Glutamatergic neuron (in vitro differentiated cells): Measurements from ENCODE around the gene RAD51C. TPM values are rescaled to one million over a fixed set of nuclear protein-coding genes. Genes with fewer than 3 reads are reported as not detected.

Source experiments
- DNase-seq: peaks from one replicate; pipeline ENCODE4 v3.0.0; 2022
- H3K27ac Mint-ChIP-seq: one replicate; pipeline ENCODE4 v1.8.0; 2020; ENCODE audit warnings: mild to moderate bottlenecking, mixed read lengths, inconsistent platforms; ENCODE audit not compliant: unreplicated experiment
- H3K27me3 Mint-ChIP-seq: one replicate; pipeline ENCODE4 v1.8.0; 2020; ENCODE audit warnings: mild to moderate bottlenecking, moderate library complexity, mixed read lengths, inconsistent platforms; ENCODE audit not compliant: unreplicated experiment
- H3K36me3 Mint-ChIP-seq: one replicate; pipeline ENCODE4 v1.8.0; 2020; ENCODE audit warnings: mild to moderate bottlenecking, mixed read lengths, inconsistent platforms; ENCODE audit not compliant: unreplicated experiment
- H3K4me1 Mint-ChIP-seq: one replicate; pipeline ENCODE4 v1.8.0; 2020; ENCODE audit warnings: mild to moderate bottlenecking, low read depth, mixed read lengths, inconsistent platforms; ENCODE audit not compliant: unreplicated experiment
- H3K4me3 Mint-ChIP-seq: one replicate; pipeline ENCODE4 v1.8.0; 2020; ENCODE audit warnings: mild to moderate bottlenecking, mixed read lengths, inconsistent platforms; ENCODE audit not compliant: unreplicated experiment
- H3K9me3 Mint-ChIP-seq: one replicate; pipeline ENCODE4 v1.8.0; 2020; ENCODE audit warnings: mild to moderate bottlenecking, moderate library complexity, mixed read lengths, inconsistent platforms; ENCODE audit not compliant: unreplicated experiment
- total RNA-seq: library from RNA; stranded (reverse); fragmentation: NEBNext Ultra II Directional; extraction: Animal tissue kit (Norgen Biotek cat#: 25700); gene quantifications from one replicate; pipeline ENCODE4 v1.2.1, GENCODE V29; 2021; ENCODE audit not compliant: unreplicated experiment
- TF ChIP-seq, protein P1 (sequence below): fragments of 200-600 bp; sonication (generic); IDR thresholded peaks from one replicate; pipeline ENCODE4 v1.5.0; 2021; ENCODE audit not compliant: partially characterized antibody, unreplicated experiment

RAD51C gene
- total RNA-seq, 1 donor from 2014 or later, result 8.5 TPM

DNA sequence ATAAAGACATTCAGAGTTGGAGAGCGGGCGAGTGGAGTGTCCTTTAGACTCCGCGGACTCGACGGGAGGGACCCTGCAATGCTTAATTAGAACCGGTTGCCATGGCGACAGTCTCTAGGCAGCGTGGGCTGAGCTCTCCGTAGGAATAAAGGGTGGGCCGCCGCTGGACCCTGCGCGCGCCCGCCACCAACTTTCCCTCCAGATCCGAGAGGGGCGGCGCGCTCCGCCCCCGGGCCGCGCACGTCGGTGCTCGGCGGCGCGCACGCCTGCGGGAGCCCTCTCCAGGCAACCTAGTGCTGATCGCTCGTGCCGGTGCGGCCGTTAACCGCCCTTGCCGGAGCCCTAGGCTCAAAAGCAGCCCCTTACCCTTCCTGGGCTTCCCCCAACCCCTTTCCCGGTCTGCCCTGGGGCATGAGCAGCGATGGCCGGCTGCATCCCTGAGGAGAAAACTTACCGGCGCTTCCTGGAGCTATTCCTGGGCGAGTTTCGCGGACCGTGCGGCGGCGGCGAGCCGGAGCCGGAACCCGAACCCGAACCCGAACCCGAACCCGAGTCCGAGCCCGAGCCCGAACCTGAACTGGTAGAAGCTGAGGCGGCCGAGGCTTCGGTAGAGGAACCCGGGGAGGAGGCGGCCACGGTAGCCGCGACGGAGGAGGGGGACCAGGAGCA is 63.3 kb downstream of the RAD51C start, which contains the start of gene PPM1E:
Gene PPM1E, plus strand, starts transcription at position 278 of the 669 bp plus-strand sequence.
- peak within 1 kb of the TSS; percentile 98 for H3K4me3 Mint-ChIP-seq
- TF ChIP-seq, protein P1, sequence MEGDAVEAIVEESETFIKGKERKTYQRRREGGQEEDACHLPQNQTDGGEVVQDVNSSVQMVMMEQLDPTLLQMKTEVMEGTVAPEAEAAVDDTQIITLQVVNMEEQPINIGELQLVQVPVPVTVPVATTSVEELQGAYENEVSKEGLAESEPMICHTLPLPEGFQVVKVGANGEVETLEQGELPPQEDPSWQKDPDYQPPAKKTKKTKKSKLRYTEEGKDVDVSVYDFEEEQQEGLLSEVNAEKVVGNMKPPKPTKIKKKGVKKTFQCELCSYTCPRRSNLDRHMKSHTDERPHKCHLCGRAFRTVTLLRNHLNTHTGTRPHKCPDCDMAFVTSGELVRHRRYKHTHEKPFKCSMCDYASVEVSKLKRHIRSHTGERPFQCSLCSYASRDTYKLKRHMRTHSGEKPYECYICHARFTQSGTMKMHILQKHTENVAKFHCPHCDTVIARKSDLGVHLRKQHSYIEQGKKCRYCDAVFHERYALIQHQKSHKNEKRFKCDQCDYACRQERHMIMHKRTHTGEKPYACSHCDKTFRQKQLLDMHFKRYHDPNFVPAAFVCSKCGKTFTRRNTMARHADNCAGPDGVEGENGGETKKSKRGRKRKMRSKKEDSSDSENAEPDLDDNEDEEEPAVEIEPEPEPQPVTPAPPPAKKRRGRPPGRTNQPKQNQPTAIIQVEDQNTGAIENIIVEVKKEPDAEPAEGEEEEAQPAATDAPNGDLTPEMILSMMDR, result no peak
- peaks cover 3% of the 10 kb centered on the region for H3K9me3 Mint-ChIP-seq
- H3K4me1 Mint-ChIP-seq, result peaks cover 19% of the 10 kb centered on the region
- peak; percentile 95 for DNase-seq
- peak within 1 kb of the TSS; percentile 94 for H3K27ac Mint-ChIP-seq
- H3K36me3 Mint-ChIP-seq, result no peaks in the 10 kb centered on the region
- peaks cover 3% of the 10 kb centered on the region for H3K27me3 Mint-ChIP-seq

DNA sequence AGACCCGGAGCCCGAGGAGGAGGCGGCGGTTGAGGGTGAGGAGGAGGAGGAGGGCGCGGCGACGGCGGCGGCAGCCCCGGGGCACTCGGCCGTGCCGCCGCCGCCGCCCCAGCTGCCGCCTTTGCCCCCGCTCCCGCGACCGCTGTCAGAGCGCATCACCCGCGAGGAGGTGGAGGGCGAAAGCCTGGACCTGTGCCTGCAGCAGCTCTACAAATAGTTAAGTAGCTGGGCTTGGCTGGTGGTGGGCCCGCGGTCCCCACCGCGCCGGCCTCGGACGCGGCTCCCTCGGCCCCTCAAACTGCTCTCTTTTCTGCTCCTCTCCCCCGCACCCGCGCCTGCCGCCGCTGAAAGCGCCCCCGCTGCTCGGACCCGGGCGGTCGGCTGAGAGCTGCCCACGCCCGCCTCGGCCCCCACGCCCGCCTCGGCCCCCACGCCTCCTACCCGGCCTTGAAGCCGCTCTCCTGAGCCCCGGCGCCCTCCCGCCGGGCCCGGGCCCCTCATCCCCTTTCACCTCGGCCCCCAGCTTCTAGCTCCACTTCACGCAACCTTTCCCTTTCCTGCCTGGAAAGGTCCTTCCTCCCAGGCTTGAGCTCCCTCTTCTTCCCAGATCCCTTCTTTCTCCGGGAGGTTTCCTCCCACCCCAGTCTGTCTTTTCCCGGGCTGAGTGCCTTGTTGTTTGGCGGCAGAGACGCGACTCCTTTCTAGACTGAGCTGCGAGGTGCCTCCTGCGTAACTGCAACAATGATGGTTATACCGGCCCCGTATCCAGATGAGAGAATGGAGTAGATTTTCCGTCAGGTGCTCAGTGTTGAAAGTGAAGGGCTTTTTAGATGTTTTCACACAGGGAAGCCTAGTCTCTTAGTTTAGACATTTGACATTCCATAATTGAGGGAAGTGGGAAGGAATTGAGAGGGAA is 64.1 kb downstream of the RAD51C start:
- Mint-ChIP-seq H3K27me3 (peaks cover 3% of the 10 kb centered on the region), H3K27ac (peak overlapping the region; percentile 94)
- TF ChIP-seq, protein P1, result no peak

DNA sequence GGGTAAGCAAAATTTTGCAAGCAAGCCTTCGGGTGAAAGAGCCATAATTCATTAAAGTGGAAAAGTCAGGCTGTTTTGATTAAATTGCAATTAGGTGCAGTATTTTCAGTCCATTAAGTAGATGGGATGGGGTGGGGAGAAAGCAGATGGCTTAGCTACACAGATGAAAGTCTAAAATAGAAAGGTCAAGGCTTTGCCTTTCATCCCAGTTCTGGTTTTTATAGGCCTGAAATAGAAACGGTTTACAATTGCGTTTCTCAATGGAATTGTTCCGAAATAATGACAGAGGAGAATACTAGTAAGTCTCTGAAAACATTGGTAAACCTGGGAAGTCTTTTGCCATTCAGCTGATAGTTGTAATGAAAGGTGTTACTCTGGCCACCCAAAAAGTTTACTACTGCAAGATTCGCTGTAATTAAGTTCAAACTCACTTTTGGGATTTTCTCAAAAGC is 64.8 kb downstream of the RAD51C start:
- H3K4me3 Mint-ChIP-seq, result peak overlapping the region; percentile 98
- TF ChIP-seq, protein P1, result no peak
- peak overlapping the region; percentile 94 for H3K27ac Mint-ChIP-seq
- H3K36me3 Mint-ChIP-seq, result peaks cover 6% of the 10 kb centered on the region
- H3K4me1 Mint-ChIP-seq, result peaks cover 25% of the 10 kb centered on the region
- DNase-seq, result no peak
- H3K9me3 Mint-ChIP-seq, result peaks cover 3% of the 10 kb centered on the region
- peaks cover 3% of the 10 kb centered on the region for H3K27me3 Mint-ChIP-seq

More for the DNA sequence above, 64.1 kb downstream of the RAD51C start:
- DNase-seq, result peak; percentile 55
- H3K9me3 Mint-ChIP-seq, result peaks cover 3% of the 10 kb centered on the region
- H3K36me3 Mint-ChIP-seq, result peaks cover 2% of the 10 kb centered on the region
- H3K4me1 Mint-ChIP-seq, result peaks cover 22% of the 10 kb centered on the region
- peak overlapping the region; percentile 98 for H3K4me3 Mint-ChIP-seq

DNA sequence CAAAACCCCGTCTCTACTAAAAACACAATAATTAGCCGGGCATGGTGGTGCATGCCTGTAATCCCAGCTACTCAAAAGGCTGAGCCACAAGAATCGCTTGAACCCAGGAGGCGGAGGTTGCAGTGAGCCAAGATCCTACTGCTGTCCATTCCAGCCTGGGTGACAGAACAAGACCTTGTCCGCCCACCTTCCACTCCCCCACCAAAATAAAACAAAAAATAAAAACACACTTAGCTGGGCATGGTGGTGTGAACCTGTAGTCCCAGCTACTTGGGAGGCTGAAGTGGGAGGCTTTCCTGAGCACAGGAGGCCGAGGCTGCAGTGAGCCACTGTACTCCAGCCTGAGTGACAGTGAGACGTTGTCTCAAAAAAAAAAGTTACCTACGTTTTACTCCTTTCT is 66.5 kb downstream of the RAD51C start:
- no peak for DNase-seq
- Mint-ChIP-seq H3K4me1 (peaks cover 27% of the 10 kb centered on the region), H3K27ac (peak overlapping the region; percentile 28), H3K36me3 (peaks cover 6% of the 10 kb centered on the region), H3K9me3 (peaks cover 3% of the 10 kb centered on the region), H3K4me3 (peak overlapping the region; percentile 98), H3K27me3 (peaks cover 3% of the 10 kb centered on the region)
- TF ChIP-seq, protein P1, result no peak

DNA sequence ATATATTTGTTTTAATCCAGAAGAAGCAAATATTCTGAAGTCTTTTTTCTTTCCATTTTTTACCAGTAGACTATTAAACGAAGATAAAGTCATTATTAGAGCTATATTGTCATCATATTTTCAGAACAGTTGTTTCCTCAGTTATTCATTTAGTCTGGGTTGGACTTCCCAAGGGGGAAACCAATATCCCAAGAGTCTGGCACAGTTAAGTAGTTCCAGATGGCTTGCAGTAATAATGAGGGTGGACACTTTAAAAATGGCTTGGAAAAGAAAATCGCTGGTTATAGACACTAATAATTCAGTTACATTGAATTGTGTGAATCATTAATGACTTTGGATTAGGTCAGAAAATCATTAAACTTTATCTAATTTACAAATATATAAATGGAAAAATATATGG is 67.1 kb downstream of the RAD51C start:
- peaks cover 27% of the 10 kb centered on the region for H3K4me1 Mint-ChIP-seq
- H3K27me3 Mint-ChIP-seq, result peaks cover 3% of the 10 kb centered on the region
- TF ChIP-seq, protein P1, result no peak
- no peak for DNase-seq
- peak overlapping the region; percentile 98 for H3K4me3 Mint-ChIP-seq
- H3K27ac Mint-ChIP-seq, result peak overlapping the region; percentile 64
- H3K36me3 Mint-ChIP-seq, result peaks cover 6% of the 10 kb centered on the region
- H3K9me3 Mint-ChIP-seq, result peaks cover 3% of the 10 kb centered on the region
